Measurements from ENCODE around the gene NXPH3. TPM values are rescaled to one million over a fixed set of nuclear protein-coding genes. Genes with fewer than 3 reads are reported as not detected.
A peak's percentile ranks its signal among the peaks of the same experiment; 100 is the strongest.

Gene NXPH3
- polyA plus RNA-seq, 1 of the 3 experiments (the other 2 are of a cell fraction) = 0.30 TPM

- no peak for DNase-seq
- ChIA-PET CTCF (interaction anchor here (0.7 to 2.5 kb wide), 6 partner anchors 10 to 61 kb away, joined by 3 to 8 read pairs (median 4); partner anchors contain the start of gene SPOP), POLR2A (no interaction called here)
- H3K9me2 ChIP-seq = no peaks in the 10 kb centered on the region
- no peak overlapping the region for H3K4me2 ChIP-seq
- no peak overlapping the region for H3K9ac ChIP-seq
- no peaks in the 10 kb centered on the region for H4K20me1 ChIP-seq (ENCODE audit: insufficient read depth)
- WGBS (ENCODE audit: low lambda C conversion rate) = 88% methylated on average over 3 of the region's 3 CpGs
- peaks cover 8% of the 10 kb centered on the region; the same call in 1 of the 2 replicates for H3K79me2 ChIP-seq (ENCODE audit: insufficient read depth)
- no peaks in the 10 kb centered on the region for H3K4me1 ChIP-seq (ENCODE audit: control insufficient read depth in 1 of 2, insufficient read depth in 2 of 2, low read depth in 1 of 2, low read length in 1 of 2)
- H3K27me3 ChIP-seq (ENCODE audit: insufficient read depth) = no peaks in the 10 kb centered on the region
- no peaks in the 10 kb centered on the region for H3K9me3 ChIP-seq
- TF ChIP-seq ELF1 (IDR thresholded peaks at IDR 0.05) = no peak
- no peak for TF ChIP-seq GABPA (IDR thresholded peaks at IDR 0.05; ENCODE audit: low read depth)
- TF ChIP-seq, protein P1, sequence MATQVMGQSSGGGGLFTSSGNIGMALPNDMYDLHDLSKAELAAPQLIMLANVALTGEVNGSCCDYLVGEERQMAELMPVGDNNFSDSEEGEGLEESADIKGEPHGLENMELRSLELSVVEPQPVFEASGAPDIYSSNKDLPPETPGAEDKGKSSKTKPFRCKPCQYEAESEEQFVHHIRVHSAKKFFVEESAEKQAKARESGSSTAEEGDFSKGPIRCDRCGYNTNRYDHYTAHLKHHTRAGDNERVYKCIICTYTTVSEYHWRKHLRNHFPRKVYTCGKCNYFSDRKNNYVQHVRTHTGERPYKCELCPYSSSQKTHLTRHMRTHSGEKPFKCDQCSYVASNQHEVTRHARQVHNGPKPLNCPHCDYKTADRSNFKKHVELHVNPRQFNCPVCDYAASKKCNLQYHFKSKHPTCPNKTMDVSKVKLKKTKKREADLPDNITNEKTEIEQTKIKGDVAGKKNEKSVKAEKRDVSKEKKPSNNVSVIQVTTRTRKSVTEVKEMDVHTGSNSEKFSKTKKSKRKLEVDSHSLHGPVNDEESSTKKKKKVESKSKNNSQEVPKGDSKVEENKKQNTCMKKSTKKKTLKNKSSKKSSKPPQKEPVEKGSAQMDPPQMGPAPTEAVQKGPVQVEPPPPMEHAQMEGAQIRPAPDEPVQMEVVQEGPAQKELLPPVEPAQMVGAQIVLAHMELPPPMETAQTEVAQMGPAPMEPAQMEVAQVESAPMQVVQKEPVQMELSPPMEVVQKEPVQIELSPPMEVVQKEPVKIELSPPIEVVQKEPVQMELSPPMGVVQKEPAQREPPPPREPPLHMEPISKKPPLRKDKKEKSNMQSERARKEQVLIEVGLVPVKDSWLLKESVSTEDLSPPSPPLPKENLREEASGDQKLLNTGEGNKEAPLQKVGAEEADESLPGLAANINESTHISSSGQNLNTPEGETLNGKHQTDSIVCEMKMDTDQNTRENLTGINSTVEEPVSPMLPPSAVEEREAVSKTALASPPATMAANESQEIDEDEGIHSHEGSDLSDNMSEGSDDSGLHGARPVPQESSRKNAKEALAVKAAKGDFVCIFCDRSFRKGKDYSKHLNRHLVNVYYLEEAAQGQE (IDR thresholded peaks at IDR 0.05; ENCODE audit: low read depth, low read length) = no peak
- no peak for TF ChIP-seq JUND (IDR thresholded peaks at IDR 0.05)
- no peak for TF ChIP-seq POLR2AphosphoS5 (IDR thresholded peaks at IDR 0.05; ENCODE audit: low read depth, low read length)
- TF ChIP-seq ZBTB33 (IDR thresholded peaks at IDR 0.05; ENCODE audit: borderline replicate concordance, low read depth) = no peak
- no peak for TF ChIP-seq USF1 (IDR thresholded peaks at IDR 0.05; ENCODE audit: borderline replicate concordance, low read depth)
- TF ChIP-seq TEAD4 (IDR thresholded peaks at IDR 0.05; ENCODE audit: borderline replicate concordance, insufficient read depth) = no peak
- TF ChIP-seq GATA2 (CRISPR knock-in tag; IDR thresholded peaks at IDR 0.05) = no peak
- no peak for TF ChIP-seq TAF1 (IDR thresholded peaks at IDR 0.05; ENCODE audit: borderline replicate concordance, low read depth, low read length)
- H2AFZ ChIP-seq (ENCODE audit: low read depth) = no peak overlapping the region
- no peak overlapping the region for H3K4me3 ChIP-seq (ENCODE audit: low read depth in 2 of 2, low read length in 1 of 2)
- H3F3A ChIP-seq (replicated peaks; ENCODE audit: insufficient read depth) = peaks cover 9% of the 10 kb centered on the region
- peak overlapping the region in 1 of 2 experiments; percentile 7; a peak in 1 of 4 replicates for H3K27ac ChIP-seq (ENCODE audit: low read depth in 2 of 2, low read length in 1 of 2)
- peaks cover 74 to 76% of the 10 kb centered on the region in 2 experiments for H3K36me3 ChIP-seq (replicated peaks in 1 of 2; ENCODE audit: control insufficient read depth in 1 of 2, insufficient read depth in 2 of 2, low read length in 1 of 2)
Measured at GRCh38 chr17:49618028-49618611, 42.4 kb downstream of the NXPH3 start.

DNA sequence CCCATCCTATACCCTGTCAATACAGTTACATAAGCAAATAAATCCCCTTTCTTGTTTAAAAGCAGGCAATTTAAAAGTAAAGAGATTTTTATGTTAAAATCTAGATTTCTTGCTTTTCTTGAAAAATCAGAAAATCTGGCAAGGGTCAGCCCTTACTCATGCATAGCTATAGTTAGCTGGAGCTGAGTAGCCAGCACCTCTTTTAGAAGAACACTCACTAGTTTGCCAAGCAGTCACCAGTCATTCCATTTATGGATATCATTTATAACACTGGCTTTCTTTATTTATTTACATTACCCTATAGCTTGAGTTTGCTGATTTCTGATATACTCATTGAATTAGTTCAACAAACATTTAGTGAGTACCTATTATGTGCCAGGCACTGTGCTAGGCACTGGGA, 45.7 kb downstream of the NXPH3 start:
- H3K27ac ChIP-seq (ENCODE audit: low read depth in 2 of 2, low read length in 1 of 2) = no peak overlapping the region
- H3K4me1 ChIP-seq (ENCODE audit: control insufficient read depth in 1 of 2, insufficient read depth in 2 of 2, low read depth in 1 of 2, low read length in 1 of 2) = no peaks in the 10 kb centered on the region
- ChIA-PET POLR2A (no interaction called here), CTCF (interaction anchor here (1.1 to 1.3 kb wide), 4 partner anchors 8 to 74 kb away, joined by 3 to 5 read pairs (median 4); no protein-coding TSS in a partner anchor)
- H3K79me2 ChIP-seq (ENCODE audit: insufficient read depth) = peaks cover 33% of the 10 kb centered on the region
- H3K9ac ChIP-seq = no peak overlapping the region
- H3K4me3 ChIP-seq (ENCODE audit: low read depth in 2 of 2, low read length in 1 of 2) = no peak overlapping the region
- peaks cover 51 to 60% of the 10 kb centered on the region in 2 experiments for H3K36me3 ChIP-seq (replicated peaks in 1 of 2; ENCODE audit: control insufficient read depth in 1 of 2, insufficient read depth in 2 of 2, low read length in 1 of 2)
- no peaks in the 10 kb centered on the region for H3K9me3 ChIP-seq
- no peaks in the 10 kb centered on the region for H3K9me2 ChIP-seq
- peaks cover 4% of the 10 kb centered on the region; the same call in 1 of the 2 replicates for H4K20me1 ChIP-seq (ENCODE audit: insufficient read depth)
- DNase-seq = no peak
- no peak overlapping the region for H2AFZ ChIP-seq (ENCODE audit: low read depth)
- H3K4me2 ChIP-seq = no peak overlapping the region
- H3K27me3 ChIP-seq (ENCODE audit: insufficient read depth) = no peaks in the 10 kb centered on the region
- H3F3A ChIP-seq (replicated peaks; ENCODE audit: insufficient read depth) = peaks cover 5% of the 10 kb centered on the region
- TF ChIP-seq EP300 (IDR thresholded peaks at IDR 0.05; ENCODE audit: borderline replicate concordance in 1 of 2, low read depth in 1 of 2, low read length in 1 of 2) (no peak), FOSL2 (IDR thresholded peaks at IDR 0.05; ENCODE audit: borderline replicate concordance, low read depth) (no peak), GABPA (IDR thresholded peaks at IDR 0.05; ENCODE audit: low read depth) (no peak), MEF2A (IDR thresholded peaks at IDR 0.05; ENCODE audit: borderline replicate concordance, low read depth) (no peak), SIN3A (IDR thresholded peaks at IDR 0.05; ENCODE audit: borderline replicate concordance, low read depth, low read length) (no peak), USF2 (IDR thresholded peaks at IDR 0.05; ENCODE audit: borderline replicate concordance, low read depth, low read length) (no peak), GATA2 (CRISPR knock-in tag; IDR thresholded peaks at IDR 0.05) (no peak), PBX3 (IDR thresholded peaks at IDR 0.05) (no peak), NRF1 (IDR thresholded peaks at IDR 0.05; ENCODE audit: low read depth, low read length) (no peak), TCF12 (IDR thresholded peaks at IDR 0.05) (no peak), EZH2phosphoT487 (IDR thresholded peaks at IDR 0.05; ENCODE audit: borderline replicate concordance, low read depth) (no peak), FOXM1 (IDR thresholded peaks at IDR 0.05; ENCODE audit: low read depth) (no peak)

Measured in SK-N-SH (cell line).